Measurements from ENCODE around the gene DNM3.
"Not testable (repeated sequence)": the region's sequence is repeated elsewhere in the genome, so short reads cannot be mapped to it uniquely, and the experiment has no call there.

DNM3 gene

GRCh38 chr1:171984850-171985485, 143.7 kb downstream of the DNM3 start:
- no peak for DNase-seq

- DNase-seq: no peak
Observed at GRCh38 chr1:171985639-171986038, 144.3 kb downstream of the DNM3 start.

GRCh38 chr1:171988243-171988885, 147.1 kb downstream of the DNM3 start:
- no peak for DNase-seq

DNA sequence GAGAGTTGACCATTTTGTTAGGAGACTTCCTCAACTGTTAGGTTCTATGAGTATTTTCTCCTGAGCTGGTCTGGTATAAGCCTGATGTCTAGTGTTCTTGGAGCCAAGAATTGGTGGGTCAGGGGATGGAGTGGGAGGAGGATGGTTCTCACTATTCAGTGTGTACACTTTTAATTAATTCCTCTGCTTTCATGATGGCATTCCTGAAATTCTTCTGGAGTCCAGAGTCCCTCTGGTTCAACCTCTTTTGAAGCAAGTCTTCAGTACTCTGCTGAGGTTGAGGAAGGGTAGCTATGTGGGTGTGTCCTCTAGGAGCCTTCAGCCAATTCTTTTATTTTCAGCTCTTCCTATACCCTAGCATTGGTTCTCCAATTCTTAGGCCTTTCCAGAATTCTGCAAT, 149.1 kb downstream of the DNM3 start:
- no peak for DNase-seq

- DNase-seq: no peak
Observed at GRCh38 chr1:171994293-171994692, 153.0 kb downstream of the DNM3 start.

GRCh38 chr1:171995573-171995972, 154.3 kb downstream of the DNM3 start:
- DNase-seq: no peak

- DNase-seq: no peak
Observed at GRCh38 chr1:171997936-171998335, 156.6 kb downstream of the DNM3 start.

GRCh38 chr1:171998711-171999110, 157.4 kb downstream of the DNM3 start:
- no peak for DNase-seq

GRCh38 chr1:171999756-172000155, 158.5 kb downstream of the DNM3 start:
- no peak for DNase-seq

GRCh38 chr1:172001288-172001687, 160.0 kb downstream of the DNM3 start:
- no peak for DNase-seq

- DNase-seq: no peak
Observed at GRCh38 chr1:172002725-172003345, 161.5 kb downstream of the DNM3 start.

- DNase-seq: no peak
Observed at GRCh38 chr1:172003766-172004530, 162.7 kb downstream of the DNM3 start.

GRCh38 chr1:172004671-172005070, 163.4 kb downstream of the DNM3 start:
- no peak for DNase-seq

GRCh38 chr1:172005856-172006255, 164.6 kb downstream of the DNM3 start:
- no peak for DNase-seq

DNA sequence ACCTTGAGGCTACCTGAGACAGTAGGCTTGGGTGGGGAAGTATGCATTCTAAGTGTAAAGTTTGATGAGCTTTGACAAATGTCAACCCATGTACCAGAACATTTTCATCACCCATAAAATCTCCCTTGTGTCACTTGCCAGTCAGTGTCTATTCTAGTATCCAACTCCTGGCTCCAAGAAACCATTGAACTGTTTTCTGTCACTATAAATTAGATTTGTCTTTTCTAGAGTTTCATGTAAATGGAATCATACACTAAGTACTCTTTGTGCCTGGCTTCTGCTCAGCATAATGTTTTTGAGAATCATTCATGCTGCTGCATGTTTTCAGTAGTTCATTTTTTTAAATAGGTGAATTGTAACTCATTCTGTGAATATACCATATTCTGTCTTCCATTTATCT, 165.4 kb downstream of the DNM3 start:
- no peak for DNase-seq

DNA sequence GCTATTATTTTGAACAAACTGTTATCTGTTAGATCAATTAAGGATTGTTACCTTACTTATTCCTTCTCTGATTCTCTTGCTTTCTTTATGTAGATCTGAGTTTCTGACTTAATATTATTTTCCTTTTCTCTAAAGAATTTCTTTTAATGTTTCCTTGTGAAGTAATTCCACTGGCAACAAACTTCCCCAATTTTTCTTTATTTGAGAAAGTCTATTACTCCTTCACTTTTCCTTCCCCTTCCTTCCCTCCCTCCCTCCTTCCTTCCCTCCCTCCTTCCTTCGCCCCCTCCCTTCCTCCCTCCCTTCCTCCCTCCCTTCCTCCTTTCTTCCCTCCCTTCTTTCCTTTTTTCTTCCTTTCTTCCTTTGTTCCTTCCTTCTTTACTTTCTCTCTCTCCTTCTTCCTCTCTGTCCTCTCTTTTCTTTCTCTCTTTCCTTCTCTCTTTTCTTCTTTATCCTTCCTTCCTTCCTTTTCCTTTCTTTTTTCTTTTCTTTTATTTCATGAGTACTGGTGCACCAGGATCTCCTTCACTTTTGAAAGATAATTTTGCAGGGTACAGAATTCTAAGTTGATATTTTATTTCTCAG, 177.5 kb downstream of the DNM3 start:
- DNase-seq: no peak

DNA sequence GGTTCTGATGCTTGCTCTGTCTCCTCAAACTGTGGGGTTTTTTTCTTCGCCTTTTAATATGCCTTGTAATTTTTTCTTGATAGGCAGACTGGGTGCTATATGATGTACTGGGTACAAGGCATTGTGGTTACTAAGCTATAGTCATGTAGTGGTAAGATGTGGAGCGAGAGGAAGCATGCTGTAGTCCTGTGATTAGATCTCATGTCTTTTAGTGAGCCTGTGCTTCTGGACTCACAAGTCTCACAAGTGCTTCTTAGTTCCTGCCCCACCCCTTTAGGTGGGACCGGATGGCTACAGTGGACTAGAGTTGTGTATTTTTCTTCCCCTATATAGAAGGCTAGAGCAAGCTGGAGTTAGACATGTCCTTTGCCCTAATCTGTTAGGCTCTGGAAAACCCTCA, 178.7 kb downstream of the DNM3 start:
- DNase-seq: no peak

DNA sequence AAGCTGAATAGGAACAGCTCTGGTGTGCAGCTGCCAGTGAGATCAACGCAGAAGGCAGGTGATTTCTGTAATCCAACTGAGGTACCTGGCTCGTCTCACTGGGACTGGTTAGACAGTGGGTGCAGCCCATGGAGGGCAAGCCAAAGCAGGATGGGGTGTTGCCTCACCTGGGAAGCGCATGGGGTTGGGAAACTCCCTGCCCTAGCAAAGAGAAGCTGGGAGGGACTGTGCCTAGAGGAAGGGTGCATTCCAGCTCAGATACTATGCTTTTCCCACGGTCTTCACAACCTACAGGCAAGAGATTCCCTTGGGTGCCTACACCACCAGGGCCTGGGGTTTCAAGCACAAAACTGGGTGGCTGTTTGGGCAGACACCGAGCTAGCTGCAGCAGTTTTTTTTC, 183.2 kb downstream of the DNM3 start:
- no peak for DNase-seq

GRCh38 chr1:172024944-172025738, 183.8 kb downstream of the DNM3 start:
- not testable (repeated sequence) for DNase-seq

DNA sequence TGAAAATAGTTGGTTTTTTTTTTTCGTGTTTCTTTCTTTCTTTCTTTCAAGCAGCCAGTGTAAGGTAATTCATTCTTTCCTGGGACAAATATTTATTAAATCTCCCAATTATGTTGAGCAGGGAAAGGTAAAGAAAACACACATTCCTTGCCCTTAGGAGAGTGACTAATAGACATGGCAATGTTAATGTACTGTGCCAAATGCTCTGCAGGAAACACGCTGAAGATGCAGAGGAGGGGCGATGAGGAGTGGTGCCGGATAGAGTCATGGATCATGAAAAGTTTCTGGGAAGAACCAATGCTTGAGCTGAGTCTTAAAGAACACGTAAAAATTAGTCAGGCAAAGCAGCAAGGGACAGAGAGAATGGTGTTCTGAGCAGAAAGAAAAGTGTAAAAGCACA, 199.2 kb downstream of the DNM3 start:
- no peak for DNase-seq

- no peak for DNase-seq
Observed at GRCh38 chr1:172041102-172041501, 199.8 kb downstream of the DNM3 start.

- no peak for DNase-seq
Observed at GRCh38 chr1:172041742-172042141, 200.4 kb downstream of the DNM3 start.

- DNase-seq: no peak
Observed at GRCh38 chr1:172043900-172044299, 202.6 kb downstream of the DNM3 start.
